ENCODE measurements around the gene OR7C2. TPM values are rescaled to one million over a fixed set of nuclear protein-coding genes. Genes with fewer than 3 reads are reported as not detected.

OR7C2 gene
- total RNA-seq, 1 experiment from 2014 or later: not detected

DNA sequence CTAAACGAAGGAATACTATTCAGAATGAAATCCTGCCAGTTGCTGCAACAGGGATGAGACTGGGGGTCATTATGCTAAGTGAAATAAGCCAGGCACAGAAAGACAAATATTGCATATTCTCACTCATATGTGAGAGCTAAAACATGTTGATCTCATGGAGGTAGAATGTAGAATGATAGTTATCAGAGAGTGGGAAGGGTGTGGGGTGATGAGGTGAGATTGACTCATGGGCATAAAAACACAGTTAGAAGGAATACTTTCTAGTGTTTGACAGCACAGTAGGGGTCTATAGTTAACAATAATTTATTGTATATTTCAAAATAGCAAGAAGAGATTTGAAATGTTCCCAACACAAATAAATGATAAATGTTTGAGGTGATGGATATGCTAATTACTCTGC lies 7.8 kb upstream of the OR7C2 start:
- H3K36me3 Mint-ChIP-seq (ENCODE audit: insufficient read depth in 1 of 3, low read depth in 3 of 3): peaks cover 0 to 10% (median 4%) of the 10 kb centered on the region in 3 experiments; a peak in 4 of 7 replicates
- H4K8ac ChIP-seq (replicated peaks; ENCODE audit: insufficient read length, low read depth, low read length): no peak overlapping the region

More for the DNA sequence above, 7.8 kb upstream of the OR7C2 start:
- H3K23me2 ChIP-seq (ENCODE audit: insufficient read length, low read depth, low read length, poor library complexity, severe bottlenecking): no peaks in the 10 kb centered on the region
- H2BK20ac ChIP-seq (ENCODE audit: low read depth, low read length, poor library complexity, severe bottlenecking): no peak overlapping the region
- H3K9me3 ChIP-seq (ENCODE audit: control insufficient read depth, low read depth, low read length): no peaks in the 10 kb centered on the region
- no peak overlapping the region for H4K5ac ChIP-seq (ENCODE audit: insufficient read length, low read depth, low read length)
- H4K20me1 ChIP-seq (ENCODE audit: control insufficient read depth, insufficient read depth, insufficient read length): no peaks in the 10 kb centered on the region
- no peak overlapping the region for H3T11ph ChIP-seq (ENCODE audit: low read length)
- no peak overlapping the region for H2AFZ ChIP-seq (ENCODE audit: low read length)
- no peaks in the 10 kb centered on the region for H3K79me1 ChIP-seq (ENCODE audit: insufficient read depth, low read depth, low read length, poor library complexity, severe bottlenecking)
- no peaks in the 10 kb centered on the region for H3K27me3 ChIP-seq (ENCODE audit: insufficient read depth, low read length)
- no peak overlapping the region for H2BK5ac ChIP-seq (ENCODE audit: insufficient read length, low read length)
- H3K4ac ChIP-seq (ENCODE audit: low read depth, low read length): no peak overlapping the region
- TF ChIP-seq CTCF (conservative IDR thresholded peaks at IDR 0.05): no peak
- H3K4me1 ChIP-seq (ENCODE audit: insufficient read depth, low read length): no peaks in the 10 kb centered on the region
- no peak overlapping the region for H3K27ac Mint-ChIP-seq
- H3K27ac ChIP-seq (ENCODE audit: insufficient read length, low read depth, low read length): no peak overlapping the region
- no peak overlapping the region for H2AK5ac ChIP-seq (ENCODE audit: insufficient read length, low read length)
- no peak overlapping the region for H3K56ac ChIP-seq (ENCODE audit: insufficient read length, low read depth, low read length)
- WGBS (ENCODE audit: extremely low coverage, insufficient read length, low lambda C conversion rate): no CpG with 5 or more reads among the region's 1 CpG
- H3K27me3 Mint-ChIP-seq (ENCODE audit: low read depth): peaks cover 3% of the 10 kb centered on the region; the same call in 1 of the 2 replicates
- H3K4me2 ChIP-seq (ENCODE audit: insufficient read depth, insufficient read length, low read length): no peak overlapping the region
- H3K14ac ChIP-seq (ENCODE audit: insufficient read depth, low read length): no peak overlapping the region
- no peak overlapping the region for H4K91ac ChIP-seq (ENCODE audit: insufficient read length, low read depth, low read length)
- DNase-seq: no peak
- no peak overlapping the region for H3K9ac ChIP-seq (ENCODE audit: extremely low read depth, insufficient read length, low read length)
- no peak overlapping the region for H2BK120ac ChIP-seq (ENCODE audit: low read depth, low read length, poor library complexity, severe bottlenecking)
- no peak overlapping the region for H3K18ac ChIP-seq (ENCODE audit: insufficient read length, low read depth, low read length)
- no peak overlapping the region for H2BK12ac ChIP-seq (ENCODE audit: insufficient read length, low read depth, low read length)
- no peaks in the 10 kb centered on the region for H3K79me2 ChIP-seq (ENCODE audit: insufficient read depth, low read length)
- peaks cover 29 to 75% of the 10 kb centered on the region in 2 experiments for H3K9me3 Mint-ChIP-seq
- H3K23ac ChIP-seq (ENCODE audit: insufficient read length, low read depth, low read length): no peak overlapping the region
- no peak overlapping the region for H3K4me3 Mint-ChIP-seq
- no peaks in the 10 kb centered on the region for H3K4me1 Mint-ChIP-seq
- H2BK15ac ChIP-seq (ENCODE audit: low read depth, low read length): no peak overlapping the region
